NT2/D1 (cell line): ENCODE results near the gene OTUB2.

Experiments used
- SUZ12 ChIP-seq: IDR thresholded peaks from 2 replicates; pipeline ENCODE4 v1.6.1; 2011; ENCODE audit not compliant: insufficient read length, insufficient read depth; ENCODE audit errors: extremely low read depth
- YY1 ChIP-seq: IDR thresholded peaks from 2 replicates; pipeline ENCODE4 v1.6.1; 2011; ENCODE audit not compliant: insufficient read length, insufficient read depth
- ZNF274 ChIP-seq: IDR thresholded peaks from 2 replicates; pipeline ENCODE4 v1.6.1; 2011; ENCODE audit warnings: mild to moderate bottlenecking, low read depth, low read length

- TF ChIP-seq YY1 (no peak), ZNF274 (no peak), SUZ12 (no peak)
These were observed 54.7 kb downstream of the OTUB2 start, which contains the start of the genes DDX24 and IFI27L1 for GRCh38 chr14:94080621-94081385.
